Peyer's patch (tissue), 4 donors: ENCODE measurements around the gene SGTA. TPM values are rescaled to one million over a fixed set of nuclear protein-coding genes. Genes with fewer than 3 reads are reported as not detected.
"Not testable (repeated sequence)": the region's sequence is repeated elsewhere in the genome, so short reads cannot be mapped to it uniquely, and the experiment has no call there.

Experiments
- DNase-seq, 3 donors: peaks; one replicate each; pipeline ENCODE4 v3.0.0-alpha.2; 2017 to 2019
- H3K27ac ChIP-seq, 4 donors: fragments of 200-600 bp; sonication (generic); one replicate each; pipeline ENCODE4 v1.5.1; 2016 to 2019
- H3K27me3 ChIP-seq, 2 donors: fragments of 200-600 bp; sonication (generic); one replicate each; pipeline ENCODE4 v1.5.1; 2019
- H3K36me3 ChIP-seq, 3 donors: fragments of 200-600 bp; sonication (generic); one replicate each; pipeline ENCODE4 v1.5.1; 2016 to 2019
- H3K4me1 ChIP-seq, 4 donors: fragments of 200-600 bp; sonication (generic); one replicate each; pipeline ENCODE4 v1.5.1; 2016 to 2019
- H3K4me3 ChIP-seq, 4 donors: fragments of 200-600 bp; sonication (generic); 1 replicate in 3 of 4; 2 replicates in 1 of 4; pipeline ENCODE4 v1.5.1; 2016 to 2019; ENCODE audit warnings: mild to moderate bottlenecking in 1 of 4
- H3K9me3 ChIP-seq, 4 donors: fragments of 200-600 bp; sonication (generic); one replicate each; pipeline ENCODE4 v1.5.1; 2016 to 2019; ENCODE audit warnings: mild to moderate bottlenecking in 1 of 4
- CTCF ChIP-seq, 6 experiments: fragments of 450-650 bp in 4 of 6; fragments of 200-600 bp in 2 of 6; sonication (generic) in 1 of 6; IDR thresholded peaks; one replicate each; pipeline ENCODE4 v1.5.1; 2017 to 2019; ENCODE audit warnings: antibody characterized with exemption in 6 of 6, mild to moderate bottlenecking in 3 of 6, moderate library complexity in 1 of 6
- POLR2A ChIP-seq, 2 donors: fragments of 450-650 bp; IDR thresholded peaks; one replicate each; pipeline ENCODE4 v1.5.1; 2017; ENCODE audit warnings: antibody characterized with exemption in 2 of 2, mild to moderate bottlenecking in 2 of 2, moderate library complexity in 2 of 2
- total RNA-seq, 4 donors: library from RNA; depleted of rRNA; stranded (reverse); fragments of >200 nt; gene quantifications; one replicate each; pipeline ENCODE4 v1.1.0, GENCODE V29; 2016

The SGTA gene
- total RNA-seq, 4 donors from 2014 or later: 26.4 to 62.5 (median 45.7) TPM

GRCh38 chr19:2714531-2715269 lies 68.4 kb downstream of the SGTA start:
- H3K4me3 ChIP-seq: no peak overlapping the region
- no peaks in the 10 kb centered on the region for H3K27me3 ChIP-seq
- H3K4me1 ChIP-seq: peaks cover 0 to 11% (median under 1%) of the 10 kb centered on the region in 4 donors
- DNase-seq: no peak
- no peak overlapping the region for H3K27ac ChIP-seq
- TF ChIP-seq CTCF (IDR thresholded peaks at IDR 0.05) (no peak), POLR2A (IDR thresholded peaks at IDR 0.05) (no peak)
- H3K9me3 ChIP-seq: peaks cover 0 to 7% (median 0%) of the 10 kb centered on the region in 4 donors
- no peaks in the 10 kb centered on the region for H3K36me3 ChIP-seq

- DNase-seq, H3K27me3 ChIP-seq, H3K36me3 ChIP-seq, H3K27ac ChIP-seq, H3K4me3 ChIP-seq, H3K9me3 ChIP-seq: not testable (repeated sequence)
- H3K4me1 ChIP-seq: peaks cover 0 to 11% (median 0%) of the 10 kb centered on the region in 4 donors
Measured at GRCh38 chr19:2714102-2714501, 69.0 kb downstream of the SGTA start.

DNA sequence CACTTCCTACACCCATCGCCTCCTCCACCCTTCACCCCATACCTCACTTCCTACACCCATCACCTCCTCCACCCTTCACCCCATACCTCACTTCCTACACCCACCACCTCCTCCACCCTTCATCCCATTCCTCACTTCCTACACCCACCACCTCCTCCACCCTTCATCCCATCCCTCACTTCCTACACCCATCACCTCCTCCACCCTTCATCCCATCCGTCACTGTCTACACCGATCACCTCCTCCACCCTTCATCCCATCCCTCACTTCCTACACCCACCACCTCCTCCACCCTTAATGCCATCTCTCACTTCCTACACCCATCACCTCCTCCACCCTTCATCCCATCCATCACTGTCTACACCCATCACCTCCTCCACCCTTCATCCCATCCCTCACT lies 69.9 kb downstream of the SGTA start:
- not testable (repeated sequence) for H3K27me3 ChIP-seq, H3K9me3 ChIP-seq, DNase-seq, H3K4me3 ChIP-seq, H3K27ac ChIP-seq, H3K36me3 ChIP-seq
- peaks cover 0 to 11% (median 0%) of the 10 kb centered on the region in 4 donors for H3K4me1 ChIP-seq

GRCh38 chr19:2711875-2712205 lies 71.2 kb downstream of the SGTA start:
- no peak overlapping the region for H3K4me3 ChIP-seq
- DNase-seq: no peak
- H3K4me1 ChIP-seq: peaks cover 0 to 11% (median 0%) of the 10 kb centered on the region in 4 donors
- no peaks in the 10 kb centered on the region for H3K27me3 ChIP-seq
- H3K9me3 ChIP-seq: peaks cover 0 to 7% (median 0%) of the 10 kb centered on the region in 4 donors
- no peaks in the 10 kb centered on the region for H3K36me3 ChIP-seq
- TF ChIP-seq CTCF (IDR thresholded peaks at IDR 0.05): no peak
- TF ChIP-seq POLR2A (IDR thresholded peaks at IDR 0.05): no peak
- peak overlapping the region in 1 of 4 donors; percentile 78 for H3K27ac ChIP-seq

DNA sequence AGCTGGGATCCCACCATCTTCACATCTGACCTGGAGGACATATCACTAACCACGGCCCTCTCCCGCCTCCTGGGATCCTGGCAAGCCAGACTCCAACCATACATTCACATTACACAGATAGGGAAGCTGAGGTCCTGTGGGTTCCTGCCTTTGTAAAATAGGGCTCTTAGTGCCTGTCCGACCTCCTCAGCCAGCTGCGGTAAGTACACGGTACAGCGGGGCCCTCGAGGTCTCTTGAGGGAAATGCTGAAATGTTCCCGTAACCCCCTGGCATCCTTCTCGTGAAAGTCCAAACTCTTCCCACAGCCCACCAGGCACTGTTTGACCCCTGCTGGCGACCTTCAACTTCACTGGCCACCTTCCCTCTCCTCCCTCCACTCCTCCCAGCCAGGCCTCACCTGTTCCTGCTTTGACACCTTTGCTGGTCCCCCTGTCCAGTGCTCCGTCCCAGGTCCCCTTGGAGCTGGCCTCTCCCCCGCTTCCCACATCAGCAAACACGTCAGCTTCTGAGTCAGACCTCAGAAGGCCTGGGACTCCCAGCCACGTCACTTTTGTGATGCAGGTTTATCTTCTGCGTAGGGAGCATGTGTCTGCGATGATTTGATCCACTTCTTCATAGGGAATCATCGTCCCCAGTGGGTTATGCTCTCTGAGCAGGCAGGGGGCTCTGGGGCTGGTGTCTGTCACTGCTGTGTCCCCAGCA lies 71.8 kb downstream of the SGTA start:
- TF ChIP-seq POLR2A (IDR thresholded peaks at IDR 0.05) (no peak), CTCF (IDR thresholded peaks at IDR 0.05) (no peak)
- Histone ChIP-seq H3K27ac (peak overlapping the region in 1 of 4 donors; percentile 78), H3K4me3 (peak overlapping the region in 1 of 4 donors; percentile 9), H3K36me3 (no peaks in the 10 kb centered on the region), H3K9me3 (peaks cover 0 to 7% (median 0%) of the 10 kb centered on the region in 4 donors), H3K27me3 (no peaks in the 10 kb centered on the region), H3K4me1 (peaks cover 0 to 11% (median 0%) of the 10 kb centered on the region in 4 donors)
- DNase-seq: peak in 2 of 3 donors; percentile 67 to 75

DNA sequence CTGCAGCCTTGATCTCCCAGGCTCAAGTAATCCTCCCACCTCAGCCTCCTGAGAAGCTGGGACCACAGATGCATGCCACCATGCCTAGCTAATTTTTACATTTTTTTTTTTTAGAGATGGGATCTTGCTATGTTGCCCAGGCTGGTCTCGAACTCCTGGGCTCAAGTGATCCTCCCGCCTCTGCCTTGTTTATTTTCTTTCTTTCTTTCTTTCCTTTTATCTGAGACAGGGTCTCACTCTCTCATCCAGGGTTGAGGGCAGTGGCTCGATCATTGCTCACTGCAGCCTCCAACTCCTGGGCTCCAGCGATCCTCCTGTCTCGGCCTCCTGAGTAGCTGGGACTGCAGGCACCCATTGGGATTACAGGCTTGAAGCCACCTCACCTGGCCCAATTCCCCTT lies 76.8 kb downstream of the SGTA start:
- H3K9me3 ChIP-seq: no peaks in the 10 kb centered on the region
- no peak for TF ChIP-seq POLR2A (IDR thresholded peaks at IDR 0.05)
- TF ChIP-seq CTCF (IDR thresholded peaks at IDR 0.05): no peak

More for the DNA sequence above, 76.8 kb downstream of the SGTA start:
- H3K27me3 ChIP-seq: no peaks in the 10 kb centered on the region
- peaks cover 0 to 11% (median 5%) of the 10 kb centered on the region in 4 donors for H3K4me1 ChIP-seq
- no peak for DNase-seq
- no peak overlapping the region for H3K4me3 ChIP-seq
- H3K36me3 ChIP-seq: no peaks in the 10 kb centered on the region
- H3K27ac ChIP-seq: no peak overlapping the region

Other genes with a start within 250 kb of the SGTA start
- 10 to 100 TPM in 1 of 4 donors, 1 to 10 TPM in 3; 1.2 to 14.9 (median 2.0) TPM for gene GNG7, start 80.6 kb downstream of the SGTA start, total RNA-seq
- 10 to 100 TPM in 1 of 4 donors, 1 to 10 TPM in 2, under 1 TPM in 1; 0.18 to 23.1 (median 1.4) TPM for gene DIRAS1, start 61.9 kb downstream of the SGTA start, total RNA-seq
- 10 to 100 TPM; 22.1 to 29.7 (median 26.0) TPM for gene SLC39A3, start 43.3 kb downstream of the SGTA start, total RNA-seq
- 100 to 1,000 TPM in 1 of 4 donors, 10 to 100 TPM in 3; 24.3 to 142 (median 49.5) TPM for gene THOP1, start 2.2 kb upstream of the SGTA start, total RNA-seq
- gene ZNF554, start 36.6 kb upstream of the SGTA start, total RNA-seq: 10 to 100 TPM in 1 of 4 donors, 1 to 10 TPM in 3; 2.5 to 15.4 (median 6.7) TPM
- 1 to 10 TPM; 4.4 to 5.8 (median 4.4) TPM for gene ZNF555, start 58.2 kb upstream of the SGTA start, total RNA-seq
- not detected for gene ZNF556, start 84.1 kb upstream of the SGTA start, total RNA-seq
- 10 to 100 TPM in 3 of 4 donors, 1 to 10 TPM in 1; 2.5 to 24.1 (median 19.3) TPM for gene ZNF57, start 117.7 kb upstream of the SGTA start, total RNA-seq
- gene ZNF77, start 161.7 kb upstream of the SGTA start, total RNA-seq: 1 to 10 TPM; 3.7 to 7.5 (median 5.6) TPM
- 1 to 10 TPM in 2 of 4 donors, not detected in 2; 1.9 to 2.5 TPM for gene TLE6, start 194.3 kb upstream of the SGTA start, total RNA-seq
- gene TLE2, start 246.0 kb upstream of the SGTA start, total RNA-seq: 10 to 100 TPM in 3 of 4 donors, 1 to 10 TPM in 1; 4.6 to 45.2 (median 29.2) TPM